T1000 (cell line): ENCODE results near the gene ASB12.

ENCODE experiments used
- DNase-seq: peaks from one replicate; lab custom pipeline; 2025; ENCODE audit warnings: mixed read lengths; lab: John Stamatoyannopoulos, UW

ASB12 gene

DNA sequence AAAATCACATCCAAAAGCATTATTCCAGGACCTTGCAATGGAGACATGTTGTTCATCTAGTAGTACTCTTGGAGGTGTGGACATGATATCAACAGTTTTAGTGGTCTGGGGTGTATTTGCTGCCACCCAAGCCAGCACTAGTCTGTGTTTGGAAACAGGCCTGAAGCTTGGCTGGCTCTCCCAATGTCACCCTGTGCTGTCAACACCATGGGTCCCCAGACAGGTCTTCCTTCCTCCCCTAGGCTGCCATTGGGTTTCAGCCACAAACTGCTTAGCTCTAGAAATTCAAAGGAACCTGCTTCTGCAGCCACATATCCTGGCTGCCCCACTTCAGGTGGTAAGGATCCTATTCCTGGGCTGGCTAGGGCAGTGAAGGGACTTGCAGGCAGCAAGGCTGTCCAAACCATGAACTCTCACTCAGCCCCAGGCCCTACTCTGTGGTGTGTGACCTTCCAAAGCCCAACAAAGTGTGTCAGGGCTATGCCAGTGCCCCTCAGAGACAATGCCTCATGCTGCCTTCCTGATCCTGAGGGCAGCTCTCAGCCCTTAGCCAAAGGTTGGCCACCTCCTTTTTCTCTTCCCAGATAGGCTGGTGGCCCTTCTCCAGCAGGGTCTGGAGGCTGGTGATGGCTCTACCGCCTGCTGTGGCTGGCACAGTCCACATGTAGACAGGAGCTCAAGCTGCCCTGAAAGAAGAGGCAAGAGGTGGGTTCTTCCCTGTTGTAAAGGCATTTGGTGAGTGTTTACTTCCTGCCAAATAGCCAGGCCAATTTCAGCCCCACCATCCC, 43.2 kb downstream of the ASB12 start:
- no peak for DNase-seq

DNA sequence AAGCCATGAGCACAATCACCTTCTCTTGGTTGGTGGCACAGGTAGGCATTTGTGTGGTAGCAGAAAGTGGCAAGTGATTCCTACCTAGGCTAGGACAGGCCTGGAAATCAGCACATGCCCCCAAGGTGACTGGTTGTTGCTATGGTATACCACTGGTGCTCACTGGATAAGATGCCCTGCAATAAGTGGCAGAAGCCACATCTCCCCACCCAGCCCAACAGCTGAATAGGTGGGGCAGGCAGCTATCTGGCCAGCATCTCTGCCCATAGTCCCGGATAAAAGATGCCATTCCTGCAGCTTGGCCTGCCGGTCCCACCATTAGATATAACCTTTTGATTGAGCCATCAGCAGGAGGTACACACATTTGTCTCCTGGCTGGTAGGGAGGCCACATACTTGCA, 46.0 kb downstream of the ASB12 start:
- no peak for DNase-seq

DNA sequence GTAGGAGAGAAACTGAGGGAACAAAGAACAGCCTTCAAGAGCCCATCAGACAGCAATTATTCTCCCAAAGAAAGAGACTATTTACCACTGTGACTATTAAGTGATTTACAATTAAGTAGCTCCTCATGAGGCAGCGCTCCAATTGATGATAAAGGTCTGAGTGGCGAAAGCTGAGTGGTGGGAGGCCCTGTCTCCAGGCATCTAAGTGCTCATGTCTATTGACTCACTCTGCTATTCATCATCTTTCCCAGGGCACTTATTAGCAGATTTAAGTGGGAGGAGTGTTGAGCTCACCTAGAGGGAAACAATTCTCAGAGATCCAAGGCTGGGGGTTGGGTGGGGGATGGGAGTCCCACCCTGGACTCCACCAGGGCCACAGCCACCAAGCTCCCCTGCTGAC, 48.2 kb downstream of the ASB12 start:
- no peak for DNase-seq

DNA sequence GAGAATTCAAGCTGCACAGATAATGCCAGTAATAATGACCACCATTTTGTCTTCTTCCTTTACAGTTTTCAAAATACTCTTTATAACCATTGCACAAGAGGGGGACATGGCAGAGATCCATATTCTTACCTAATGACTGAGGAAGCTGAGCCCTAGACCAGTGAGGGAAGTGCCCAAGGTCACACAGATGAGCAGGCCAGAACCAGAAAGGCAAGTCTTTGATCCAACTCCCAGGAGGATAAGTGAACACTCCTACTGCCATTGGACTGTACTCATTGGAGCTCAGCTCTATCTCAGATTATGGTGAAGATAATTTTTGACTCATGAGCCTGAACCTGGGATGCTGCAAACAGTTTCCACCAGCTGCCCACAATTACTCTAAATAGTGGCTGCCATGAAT, 53.5 kb downstream of the ASB12 start:
- DNase-seq, result no peak
